Stimulated activated CD4-positive, alpha-beta T cell treated with anti-CD3 and anti-CD28 coated beads, Interleukin-4, amount 100 ng/mL, for 48 hours (primary cell): ENCODE results near the gene RIMBP2.

Source experiments
- DNase-seq, 2 donors: peaks; one replicate each; pipeline ENCODE4 v3.0.0-alpha.2; 2020; ENCODE audit warnings: low read depth in 2 of 2

The RIMBP2 gene

GRCh38 chr12:130537655-130538054 lies 178.4 kb downstream of the RIMBP2 start:
- DNase-seq, result no peak

- no peak for DNase-seq
Observed at GRCh38 chr12:130537051-130537450, 179.0 kb downstream of the RIMBP2 start.

GRCh38 chr12:130530429-130530828 lies 185.7 kb downstream of the RIMBP2 start:
- no peak for DNase-seq

- DNase-seq, result no peak
Observed at GRCh38 chr12:130529781-130530180, 186.3 kb downstream of the RIMBP2 start.

GRCh38 chr12:130527239-130527638 lies 188.9 kb downstream of the RIMBP2 start:
- no peak for DNase-seq

GRCh38 chr12:130526813-130527212 lies 189.3 kb downstream of the RIMBP2 start:
- no peak for DNase-seq

- no peak for DNase-seq
Observed at GRCh38 chr12:130525384-130526172, 190.5 kb downstream of the RIMBP2 start.

- DNase-seq, result no peak
Observed at GRCh38 chr12:130524759-130525158, 191.3 kb downstream of the RIMBP2 start.

- no peak for DNase-seq
Observed at GRCh38 chr12:130523863-130524614, 192.1 kb downstream of the RIMBP2 start.

GRCh38 chr12:130523208-130523607 lies 192.9 kb downstream of the RIMBP2 start:
- no peak for DNase-seq

GRCh38 chr12:130522244-130522834 lies 193.8 kb downstream of the RIMBP2 start:
- no peak for DNase-seq

- no peak for DNase-seq
Observed at GRCh38 chr12:130521375-130522124, 194.5 kb downstream of the RIMBP2 start.

- no peak for DNase-seq
Observed at GRCh38 chr12:130520784-130521183, 195.3 kb downstream of the RIMBP2 start.

- no peak for DNase-seq
Observed at GRCh38 chr12:130517588-130517987, 198.5 kb downstream of the RIMBP2 start.

- no peak for DNase-seq
Observed at GRCh38 chr12:130514149-130514551, 201.9 kb downstream of the RIMBP2 start.

GRCh38 chr12:130513556-130513955 lies 202.5 kb downstream of the RIMBP2 start:
- DNase-seq, result no peak

GRCh38 chr12:130511285-130511684 lies 204.8 kb downstream of the RIMBP2 start:
- DNase-seq, result no peak

- no peak for DNase-seq
Observed at GRCh38 chr12:130509454-130509853, 206.6 kb downstream of the RIMBP2 start.

- DNase-seq, result no peak
Observed at GRCh38 chr12:130508847-130509246, 207.3 kb downstream of the RIMBP2 start.

- no peak for DNase-seq
Observed at GRCh38 chr12:130508318-130508717, 207.8 kb downstream of the RIMBP2 start.

GRCh38 chr12:130506844-130507243 lies 209.3 kb downstream of the RIMBP2 start:
- DNase-seq, result no peak

GRCh38 chr12:130504840-130505175 lies 211.3 kb downstream of the RIMBP2 start:
- DNase-seq, result no peak
